RWPE2 (cell line): ENCODE results near the gene CHST11.

Source experiments
- ATAC-seq: fragments of 200-7000 bp; cut with Tn5 transposase; 3 replicates; pipeline ENCODE4 v1.9.1; 2021; ENCODE audit warnings: low read depth
- DNase-seq: peaks from one replicate; pipeline ENCODE4 v3.0.0-alpha.2; 2020; ENCODE audit warnings: low spot score
- H3K27ac ChIP-seq: fragments of 450-650 bp; 2 replicates; pipeline ENCODE4 v1.5.1; 2017; ENCODE audit warnings: mild to moderate bottlenecking; ENCODE audit not compliant: poor library complexity, severe bottlenecking
- H3K27me3 ChIP-seq: fragments of 250-450 bp; sonication (Bioruptor Pico); 2 replicates; pipeline ENCODE4 v1.5.1; 2021; ENCODE audit warnings: mild to moderate bottlenecking, moderate library complexity; ENCODE audit not compliant: insufficient read depth, poor library complexity, severe bottlenecking
- H3K36me3 ChIP-seq: fragments of 250-450 bp; sonication (Bioruptor Pico); 2 replicates; pipeline ENCODE4 v1.5.1; 2020; ENCODE audit warnings: low read depth, mild to moderate bottlenecking, moderate library complexity
- H3K4me1 ChIP-seq: fragments of 250-450 bp; sonication (Bioruptor Pico); 2 replicates; pipeline ENCODE4 v1.5.1; 2021; ENCODE audit warnings: mild to moderate bottlenecking, moderate library complexity; ENCODE audit not compliant: insufficient read depth, poor library complexity, severe bottlenecking
- H3K4me3 ChIP-seq: fragments of 250-450 bp; sonication (Bioruptor Pico); 2 replicates; pipeline ENCODE4 v1.5.1; 2021; ENCODE audit warnings: mild to moderate bottlenecking, moderate library complexity; ENCODE audit not compliant: severe bottlenecking
- H3K9me3 ChIP-seq: fragments of 250-450 bp; sonication (Bioruptor Pico); 2 replicates; pipeline ENCODE4 v1.5.1; 2021; ENCODE audit warnings: mild to moderate bottlenecking, moderate library complexity; ENCODE audit not compliant: severe bottlenecking
- TF ChIP-seq, protein P1 (sequence below): fragments of 450-650 bp; IDR thresholded peaks from one replicate; pipeline ENCODE4 v1.5.1; 2017; ENCODE audit warnings: mild to moderate bottlenecking, moderate library complexity; ENCODE audit not compliant: poor library complexity, severe bottlenecking

The CHST11 gene

DNA sequence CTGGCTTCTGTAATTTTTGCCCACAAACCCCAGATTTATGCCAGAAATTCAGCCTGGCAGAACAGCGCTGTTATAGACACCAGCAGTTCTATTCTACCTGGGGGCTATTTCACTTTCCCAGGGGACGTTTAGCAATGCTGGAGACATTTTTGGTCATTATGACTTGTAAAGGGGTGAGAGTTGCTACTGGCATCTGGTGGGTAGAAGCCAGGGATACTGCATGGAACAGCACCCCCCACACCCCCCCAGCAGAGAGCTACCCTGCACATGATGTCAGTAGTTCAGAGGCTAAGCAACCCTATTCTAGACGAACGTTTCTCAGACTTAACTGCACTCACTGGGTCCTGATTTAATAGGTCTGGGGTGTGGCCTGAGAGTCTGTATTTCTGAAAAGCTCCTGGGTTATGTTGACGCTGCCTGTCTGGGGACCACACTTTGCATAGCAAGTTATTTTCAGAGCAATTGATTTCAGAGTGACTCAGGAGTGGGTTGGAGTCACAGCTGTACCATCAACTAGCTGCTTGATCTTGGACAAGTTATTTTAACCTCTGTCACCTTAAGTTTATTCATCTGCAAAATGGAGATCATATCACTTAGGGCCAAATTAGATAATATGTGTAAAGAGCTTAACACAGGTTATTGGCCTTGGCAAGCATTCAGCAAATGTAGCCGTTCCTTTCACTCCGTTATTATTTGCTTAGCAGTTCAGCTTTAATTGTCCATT lies 48.5 kb downstream of the CHST11 start:
- DNase-seq, result no peak
- TF ChIP-seq, protein P1, sequence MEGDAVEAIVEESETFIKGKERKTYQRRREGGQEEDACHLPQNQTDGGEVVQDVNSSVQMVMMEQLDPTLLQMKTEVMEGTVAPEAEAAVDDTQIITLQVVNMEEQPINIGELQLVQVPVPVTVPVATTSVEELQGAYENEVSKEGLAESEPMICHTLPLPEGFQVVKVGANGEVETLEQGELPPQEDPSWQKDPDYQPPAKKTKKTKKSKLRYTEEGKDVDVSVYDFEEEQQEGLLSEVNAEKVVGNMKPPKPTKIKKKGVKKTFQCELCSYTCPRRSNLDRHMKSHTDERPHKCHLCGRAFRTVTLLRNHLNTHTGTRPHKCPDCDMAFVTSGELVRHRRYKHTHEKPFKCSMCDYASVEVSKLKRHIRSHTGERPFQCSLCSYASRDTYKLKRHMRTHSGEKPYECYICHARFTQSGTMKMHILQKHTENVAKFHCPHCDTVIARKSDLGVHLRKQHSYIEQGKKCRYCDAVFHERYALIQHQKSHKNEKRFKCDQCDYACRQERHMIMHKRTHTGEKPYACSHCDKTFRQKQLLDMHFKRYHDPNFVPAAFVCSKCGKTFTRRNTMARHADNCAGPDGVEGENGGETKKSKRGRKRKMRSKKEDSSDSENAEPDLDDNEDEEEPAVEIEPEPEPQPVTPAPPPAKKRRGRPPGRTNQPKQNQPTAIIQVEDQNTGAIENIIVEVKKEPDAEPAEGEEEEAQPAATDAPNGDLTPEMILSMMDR, result no peak
- Histone ChIP-seq H3K9me3 (no peaks in the 10 kb centered on the region), H3K4me3 (no peak overlapping the region), H3K36me3 (no peaks in the 10 kb centered on the region), H3K27ac (no peak overlapping the region), H3K4me1 (no peaks in the 10 kb centered on the region), H3K27me3 (no peaks in the 10 kb centered on the region)
- ATAC-seq, result no peak

DNA sequence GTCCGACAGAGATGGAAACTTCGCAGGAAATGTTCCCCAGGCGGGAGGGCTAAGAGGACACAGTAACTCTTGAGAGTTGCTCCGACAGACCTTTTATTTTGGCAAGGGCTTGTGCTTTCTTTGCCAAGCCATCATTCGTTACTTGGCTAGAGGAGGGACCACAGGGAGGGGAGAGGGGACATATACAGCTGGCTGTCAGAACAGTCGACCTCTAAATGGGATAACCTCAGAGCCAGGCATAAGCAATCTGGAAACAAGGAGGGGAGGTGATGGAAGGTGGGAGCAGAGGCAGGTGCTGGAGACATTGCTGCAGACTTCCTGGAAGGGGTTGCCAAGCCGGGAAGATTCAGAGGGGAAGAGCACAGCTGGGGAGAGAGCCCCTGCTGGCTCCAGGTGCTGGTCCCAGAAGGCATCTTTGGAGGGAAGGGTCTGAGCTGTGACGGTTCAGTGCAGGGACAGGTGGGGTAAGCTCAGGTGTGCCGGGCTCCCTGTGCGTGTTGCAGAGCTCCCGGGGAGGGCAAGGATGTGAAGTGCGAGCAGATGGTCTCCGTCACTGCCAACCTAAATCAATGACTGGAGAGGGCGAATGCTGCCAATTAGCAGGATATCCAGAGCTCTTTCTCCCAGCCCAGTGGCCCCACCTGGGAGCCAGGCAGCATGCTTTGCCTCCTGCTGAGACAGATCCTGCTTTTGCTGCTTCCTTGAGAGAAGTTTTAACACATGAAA lies 50.1 kb downstream of the CHST11 start:
- H3K4me1 ChIP-seq, result no peaks in the 10 kb centered on the region
- H3K9me3 ChIP-seq, result no peaks in the 10 kb centered on the region
- no peak overlapping the region for H3K4me3 ChIP-seq
- H3K36me3 ChIP-seq, result no peaks in the 10 kb centered on the region
- no peak overlapping the region for H3K27ac ChIP-seq
- no peak for ATAC-seq
- TF ChIP-seq, protein P1, result no peak
- DNase-seq, result no peak
- H3K27me3 ChIP-seq, result no peaks in the 10 kb centered on the region

DNA sequence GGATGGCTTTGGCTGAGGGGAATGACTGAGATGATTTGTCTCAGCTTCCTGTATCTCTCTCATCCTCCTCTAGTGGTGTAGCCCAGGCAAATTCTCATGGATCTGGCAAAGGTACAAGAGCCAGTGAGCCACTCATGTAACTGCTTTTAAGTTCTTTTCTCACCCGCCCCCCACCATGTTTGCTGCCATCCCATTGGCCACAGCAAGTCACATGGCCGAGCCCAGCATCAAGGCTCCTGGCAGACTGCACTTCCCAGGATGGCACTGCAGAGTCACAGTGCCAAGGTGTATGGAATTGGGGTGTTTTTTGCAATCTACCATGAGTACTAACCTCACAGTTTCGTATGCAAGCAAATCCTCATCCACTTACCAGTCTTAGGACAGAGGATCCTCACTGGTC lies 50.9 kb downstream of the CHST11 start:
- Histone ChIP-seq H3K27ac (no peak overlapping the region), H3K27me3 (no peaks in the 10 kb centered on the region), H3K36me3 (no peaks in the 10 kb centered on the region), H3K4me1 (no peaks in the 10 kb centered on the region), H3K9me3 (no peaks in the 10 kb centered on the region), H3K4me3 (no peak overlapping the region)
- TF ChIP-seq, protein P1, result no peak
- DNase-seq (no peak), ATAC-seq (no peak)

DNA sequence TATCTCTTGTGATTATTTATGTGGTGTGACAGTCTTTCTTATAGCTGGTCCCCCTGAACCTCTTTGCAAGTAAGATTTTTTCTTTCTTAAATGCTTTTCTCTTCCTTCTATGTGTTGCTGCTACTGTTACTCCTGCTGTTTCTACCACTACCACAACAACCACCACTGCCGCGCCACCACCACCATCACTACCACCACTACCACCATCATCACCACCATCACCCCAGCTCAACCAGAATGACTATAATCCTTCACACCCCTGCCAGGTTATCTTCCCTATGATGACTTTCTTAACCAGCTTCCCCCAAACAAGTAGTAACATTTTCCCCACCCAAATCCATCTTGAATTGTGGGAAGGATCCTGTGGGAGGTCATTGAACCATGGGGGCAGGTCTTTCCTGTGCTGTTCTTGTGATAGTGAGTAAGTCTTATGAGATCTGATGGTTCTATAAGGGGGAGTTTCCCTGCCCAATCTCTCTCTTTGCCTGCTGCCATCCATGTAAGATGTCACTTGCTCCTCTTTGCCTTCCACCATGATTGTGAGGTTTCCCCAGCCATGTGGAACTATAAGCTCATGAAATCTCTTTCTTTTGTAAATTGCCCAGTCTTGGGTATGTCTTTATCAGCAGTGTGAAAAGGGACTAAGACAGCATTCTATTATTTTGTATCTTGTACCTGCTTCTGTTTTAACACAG lies 52.2 kb downstream of the CHST11 start:
- no peaks in the 10 kb centered on the region for H3K36me3 ChIP-seq
- TF ChIP-seq, protein P1, result no peak
- DNase-seq (no peak), ATAC-seq (no peak)
- H3K27me3 ChIP-seq, result no peaks in the 10 kb centered on the region
- H3K4me1 ChIP-seq, result no peaks in the 10 kb centered on the region
- H3K4me3 ChIP-seq, result no peak overlapping the region
- no peaks in the 10 kb centered on the region for H3K9me3 ChIP-seq
- no peak overlapping the region for H3K27ac ChIP-seq
